Measurements from ENCODE around the gene SECISBP2L.

DNA sequence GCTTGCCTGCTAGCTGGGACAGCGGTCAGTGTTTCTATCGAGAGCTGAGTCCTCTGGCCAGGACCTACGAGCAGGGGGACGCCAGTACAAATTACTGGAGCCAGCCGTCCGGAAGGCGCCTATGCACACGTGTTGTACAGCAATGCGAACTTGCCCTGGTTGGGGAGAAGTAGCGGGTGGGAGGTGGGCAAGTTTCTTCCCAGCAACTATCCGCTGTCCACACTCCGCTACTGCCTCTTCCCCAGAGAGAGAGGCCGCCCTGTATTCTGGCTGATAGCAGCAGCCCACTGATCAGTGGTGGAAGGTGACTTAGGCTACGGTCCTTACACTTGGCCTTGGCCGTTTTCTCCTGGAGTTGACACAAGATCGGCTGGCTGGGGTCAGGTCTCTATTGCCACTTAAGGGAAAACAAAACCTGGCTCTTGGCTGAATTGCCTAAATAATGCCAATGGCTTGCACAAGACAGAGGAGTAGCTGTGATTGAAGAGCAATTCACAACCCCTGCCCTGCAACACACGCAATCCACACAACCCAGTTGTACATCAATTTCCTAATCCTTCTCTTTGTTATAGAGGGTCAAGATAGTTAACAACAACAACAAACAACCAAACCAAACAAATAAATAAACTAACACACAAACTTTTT, 69.7 kb downstream of the SECISBP2L start:
- TF ChIP-seq, protein P1, sequence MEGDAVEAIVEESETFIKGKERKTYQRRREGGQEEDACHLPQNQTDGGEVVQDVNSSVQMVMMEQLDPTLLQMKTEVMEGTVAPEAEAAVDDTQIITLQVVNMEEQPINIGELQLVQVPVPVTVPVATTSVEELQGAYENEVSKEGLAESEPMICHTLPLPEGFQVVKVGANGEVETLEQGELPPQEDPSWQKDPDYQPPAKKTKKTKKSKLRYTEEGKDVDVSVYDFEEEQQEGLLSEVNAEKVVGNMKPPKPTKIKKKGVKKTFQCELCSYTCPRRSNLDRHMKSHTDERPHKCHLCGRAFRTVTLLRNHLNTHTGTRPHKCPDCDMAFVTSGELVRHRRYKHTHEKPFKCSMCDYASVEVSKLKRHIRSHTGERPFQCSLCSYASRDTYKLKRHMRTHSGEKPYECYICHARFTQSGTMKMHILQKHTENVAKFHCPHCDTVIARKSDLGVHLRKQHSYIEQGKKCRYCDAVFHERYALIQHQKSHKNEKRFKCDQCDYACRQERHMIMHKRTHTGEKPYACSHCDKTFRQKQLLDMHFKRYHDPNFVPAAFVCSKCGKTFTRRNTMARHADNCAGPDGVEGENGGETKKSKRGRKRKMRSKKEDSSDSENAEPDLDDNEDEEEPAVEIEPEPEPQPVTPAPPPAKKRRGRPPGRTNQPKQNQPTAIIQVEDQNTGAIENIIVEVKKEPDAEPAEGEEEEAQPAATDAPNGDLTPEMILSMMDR (IDR thresholded peaks at IDR 0.05), result no peak
- TF ChIP-seq ZFX (IDR thresholded peaks at IDR 0.05; ENCODE audit: borderline replicate concordance), result no peak

Data from 22Rv1 (cell line).